Mucosa of stomach (tissue), 1 donor: ENCODE data around the gene NEGR1.

ENCODE experiments used
- H3K27me3 ChIP-seq: one replicate; pipeline ENCODE4 v1.7.0; 2013; ENCODE audit warnings: mild to moderate bottlenecking, low read length; ENCODE audit not compliant: control insufficient read depth, insufficient read depth
- H3K36me3 ChIP-seq: one replicate; pipeline ENCODE4 v1.7.0; 2013; ENCODE audit warnings: low read length; ENCODE audit not compliant: control insufficient read depth, insufficient read depth
- H3K4me1 ChIP-seq: one replicate; pipeline ENCODE4 v1.7.0; 2013; ENCODE audit warnings: mild to moderate bottlenecking, low read length; ENCODE audit not compliant: control insufficient read depth, insufficient read depth
- H3K4me3 ChIP-seq: one replicate; pipeline ENCODE4 v1.7.0; 2013; ENCODE audit warnings: low read length
- H3K9ac ChIP-seq: one replicate; pipeline ENCODE4 v1.7.0; 2013; ENCODE audit warnings: mild to moderate bottlenecking, low read length, moderate library complexity
- H3K9me3 ChIP-seq: one replicate; pipeline ENCODE4 v1.7.0; 2013; ENCODE audit warnings: mild to moderate bottlenecking, low read length, moderate library complexity; ENCODE audit not compliant: control insufficient read depth
- donor health status: Pancreatic carcinoma.

NEGR1 gene

DNA sequence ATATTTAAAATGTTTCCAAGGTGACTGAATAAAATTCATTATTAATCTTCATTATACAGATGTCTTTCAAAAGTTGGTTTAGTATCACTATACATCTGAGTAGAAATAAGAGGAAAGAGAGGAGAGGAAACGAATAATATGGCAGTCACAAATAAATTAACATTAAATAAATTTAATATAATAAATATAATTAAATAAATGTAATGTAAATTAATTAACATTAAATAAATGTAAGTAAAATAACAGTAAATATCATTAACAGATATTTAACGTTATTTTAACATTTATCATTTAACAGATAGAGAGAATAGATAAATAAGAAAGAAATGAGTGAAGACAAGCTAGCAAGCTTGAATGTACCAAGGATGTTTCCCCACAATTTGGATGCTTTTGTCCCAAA, 592.7 kb downstream of the NEGR1 start:
- no peaks in the 10 kb centered on the region for H3K36me3 ChIP-seq
- H3K9me3 ChIP-seq, result no peaks in the 10 kb centered on the region
- no peak overlapping the region for H3K4me3 ChIP-seq
- no peaks in the 10 kb centered on the region for H3K27me3 ChIP-seq
- H3K4me1 ChIP-seq, result no peaks in the 10 kb centered on the region
- H3K9ac ChIP-seq, result no peak overlapping the region

DNA sequence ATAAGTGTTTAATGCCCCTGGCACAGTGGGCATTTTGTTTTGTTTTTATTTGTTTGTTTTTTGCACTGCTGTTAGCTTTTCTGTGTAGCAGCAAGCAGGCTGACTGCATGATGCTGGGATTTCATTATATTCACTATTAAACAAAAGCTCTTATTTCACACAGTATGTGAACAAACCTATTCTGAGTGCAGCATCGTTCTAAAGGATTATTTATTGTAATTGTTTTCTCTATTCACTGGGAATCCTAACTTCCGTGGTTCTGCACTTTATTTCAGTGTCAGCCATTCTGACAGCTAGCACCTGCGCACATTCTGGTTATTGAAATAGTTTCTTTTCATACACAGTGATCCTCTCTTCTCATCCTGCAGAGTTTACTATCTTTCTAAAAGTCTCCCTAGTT, 595.0 kb downstream of the NEGR1 start:
- Histone ChIP-seq H3K36me3 (no peaks in the 10 kb centered on the region), H3K9me3 (no peaks in the 10 kb centered on the region), H3K4me3 (no peak overlapping the region), H3K4me1 (no peaks in the 10 kb centered on the region), H3K9ac (no peak overlapping the region), H3K27me3 (no peaks in the 10 kb centered on the region)

DNA sequence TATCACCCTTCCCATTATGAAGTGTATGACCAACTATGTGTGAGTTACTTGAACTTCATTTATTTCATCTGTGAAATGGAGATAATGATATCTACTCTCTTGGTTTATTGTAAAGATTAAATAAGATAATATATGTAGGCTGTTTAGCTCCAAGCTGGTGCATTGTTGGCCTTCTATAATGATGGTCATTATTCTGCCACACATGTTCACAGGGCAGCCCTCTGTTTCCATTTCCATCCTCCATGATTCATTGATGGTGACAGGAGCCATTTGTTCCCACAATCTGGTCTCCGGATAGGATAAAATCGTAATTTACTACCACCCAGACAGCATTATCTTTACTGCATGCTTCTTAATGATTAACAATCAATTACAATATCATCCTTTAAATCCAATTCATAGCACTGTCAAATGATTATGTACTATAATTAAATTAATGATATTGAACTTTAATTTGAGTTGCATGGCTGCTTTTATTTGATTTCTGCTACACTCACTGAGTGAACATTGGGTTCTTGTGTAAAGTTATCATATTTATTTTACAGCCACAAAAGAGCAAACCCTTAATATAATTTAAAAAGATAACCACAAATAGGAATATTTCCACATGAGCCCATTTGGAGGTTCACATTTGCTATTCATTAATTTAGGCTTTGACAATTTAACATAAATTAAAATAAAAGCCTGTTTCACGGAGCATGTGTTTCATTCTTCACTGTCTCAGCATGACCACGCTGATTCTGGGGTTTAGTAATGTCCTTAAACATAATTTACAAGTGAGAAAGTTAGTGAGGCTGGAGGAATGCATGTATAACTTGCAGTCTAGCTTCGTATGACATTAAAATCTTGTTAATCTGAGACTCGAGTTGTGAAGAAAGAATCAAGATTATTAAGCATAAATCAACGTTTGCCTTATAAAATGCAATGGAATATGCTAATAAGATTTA, 605.1 kb downstream of the NEGR1 start:
- Histone ChIP-seq H3K4me1 (no peaks in the 10 kb centered on the region), H3K36me3 (no peaks in the 10 kb centered on the region), H3K9ac (no peak overlapping the region), H3K27me3 (no peaks in the 10 kb centered on the region), H3K9me3 (no peaks in the 10 kb centered on the region), H3K4me3 (no peak overlapping the region)

DNA sequence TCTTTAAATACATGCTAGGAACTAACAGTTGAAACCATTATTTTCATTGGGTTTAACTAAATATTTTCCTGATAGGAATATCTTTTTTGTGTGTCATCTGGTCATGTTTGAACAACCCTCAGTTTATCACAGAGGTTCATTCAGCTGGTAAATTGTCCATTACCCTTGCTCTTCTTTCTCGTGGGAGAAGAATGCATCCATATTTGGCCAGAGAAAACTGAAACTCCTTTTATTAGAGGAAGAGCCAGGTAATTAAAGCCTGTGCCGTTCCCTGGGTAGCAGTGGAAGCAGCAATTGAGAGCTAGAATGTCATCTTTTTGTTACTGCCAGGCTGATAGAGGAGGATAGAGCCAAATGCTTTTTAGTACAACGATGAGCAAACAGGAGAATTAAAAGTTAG, 614.3 kb downstream of the NEGR1 start:
- Histone ChIP-seq H3K36me3 (no peaks in the 10 kb centered on the region), H3K9ac (no peak overlapping the region), H3K9me3 (no peaks in the 10 kb centered on the region), H3K4me3 (no peak overlapping the region), H3K4me1 (no peaks in the 10 kb centered on the region), H3K27me3 (no peaks in the 10 kb centered on the region)

DNA sequence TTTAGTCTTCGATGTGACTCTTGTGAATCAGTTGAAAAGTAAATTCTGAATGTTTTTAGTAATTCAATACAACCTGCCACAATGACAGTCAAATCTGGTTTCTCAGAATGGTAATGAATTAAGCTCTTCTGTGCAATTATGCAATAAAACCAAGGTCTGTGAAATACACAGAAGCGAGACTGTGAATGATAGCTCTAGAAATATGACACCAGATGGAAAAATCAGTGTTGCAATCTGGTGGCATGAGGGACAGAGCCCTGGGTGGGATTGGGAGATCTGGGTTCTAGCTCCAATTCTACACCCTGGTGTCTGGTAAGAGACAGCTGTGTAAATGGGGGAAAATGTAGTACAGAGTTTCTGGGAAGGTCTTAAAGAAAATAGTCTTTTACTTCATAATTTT, 615.1 kb downstream of the NEGR1 start:
- no peaks in the 10 kb centered on the region for H3K27me3 ChIP-seq
- H3K4me3 ChIP-seq, result no peak overlapping the region
- H3K36me3 ChIP-seq, result no peaks in the 10 kb centered on the region
- H3K4me1 ChIP-seq, result no peaks in the 10 kb centered on the region
- H3K9ac ChIP-seq, result no peak overlapping the region
- no peaks in the 10 kb centered on the region for H3K9me3 ChIP-seq

DNA sequence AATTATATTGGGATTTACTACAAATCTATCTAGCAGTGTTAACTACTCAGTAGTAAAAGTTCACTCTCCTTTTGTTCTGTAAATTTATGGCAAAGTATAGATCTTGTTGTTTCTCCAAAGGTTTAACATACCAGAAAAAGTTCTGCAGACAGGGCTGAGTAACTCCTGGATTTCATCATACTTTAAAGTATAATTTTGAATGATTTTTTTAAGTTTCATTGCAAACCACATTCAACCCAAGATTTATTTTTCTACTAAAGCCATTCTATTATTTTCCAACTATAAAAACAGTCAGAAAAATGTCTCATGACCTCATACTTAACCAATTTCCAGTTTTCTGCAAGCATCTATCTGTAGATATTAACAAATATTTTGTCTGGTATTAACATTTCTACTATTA, 615.7 kb downstream of the NEGR1 start:
- no peaks in the 10 kb centered on the region for H3K9me3 ChIP-seq
- H3K36me3 ChIP-seq, result no peaks in the 10 kb centered on the region
- H3K27me3 ChIP-seq, result no peaks in the 10 kb centered on the region
- H3K9ac ChIP-seq, result no peak overlapping the region
- no peak overlapping the region for H3K4me3 ChIP-seq
- no peaks in the 10 kb centered on the region for H3K4me1 ChIP-seq

DNA sequence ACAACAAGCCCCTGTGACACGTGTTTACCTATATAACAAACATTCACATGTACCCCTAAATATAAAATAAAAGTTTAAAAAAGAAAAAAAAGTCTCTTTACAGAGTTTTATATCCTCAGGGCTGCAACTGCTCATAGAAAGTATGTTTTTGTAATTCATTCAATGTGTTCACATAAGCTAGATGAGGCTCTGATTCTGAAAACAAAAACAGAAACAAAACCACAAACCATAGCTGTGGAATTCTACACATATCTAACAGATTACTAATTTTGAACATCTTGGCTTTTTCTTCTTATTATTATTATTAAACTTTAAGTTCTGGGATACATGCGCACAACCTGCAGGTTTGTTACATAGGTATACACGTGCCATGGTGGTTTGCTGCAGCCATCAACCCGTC, 621.9 kb downstream of the NEGR1 start:
- Histone ChIP-seq H3K4me1 (no peaks in the 10 kb centered on the region), H3K36me3 (no peaks in the 10 kb centered on the region), H3K9ac (no peak overlapping the region), H3K4me3 (no peak overlapping the region), H3K27me3 (no peaks in the 10 kb centered on the region), H3K9me3 (no peaks in the 10 kb centered on the region)

DNA sequence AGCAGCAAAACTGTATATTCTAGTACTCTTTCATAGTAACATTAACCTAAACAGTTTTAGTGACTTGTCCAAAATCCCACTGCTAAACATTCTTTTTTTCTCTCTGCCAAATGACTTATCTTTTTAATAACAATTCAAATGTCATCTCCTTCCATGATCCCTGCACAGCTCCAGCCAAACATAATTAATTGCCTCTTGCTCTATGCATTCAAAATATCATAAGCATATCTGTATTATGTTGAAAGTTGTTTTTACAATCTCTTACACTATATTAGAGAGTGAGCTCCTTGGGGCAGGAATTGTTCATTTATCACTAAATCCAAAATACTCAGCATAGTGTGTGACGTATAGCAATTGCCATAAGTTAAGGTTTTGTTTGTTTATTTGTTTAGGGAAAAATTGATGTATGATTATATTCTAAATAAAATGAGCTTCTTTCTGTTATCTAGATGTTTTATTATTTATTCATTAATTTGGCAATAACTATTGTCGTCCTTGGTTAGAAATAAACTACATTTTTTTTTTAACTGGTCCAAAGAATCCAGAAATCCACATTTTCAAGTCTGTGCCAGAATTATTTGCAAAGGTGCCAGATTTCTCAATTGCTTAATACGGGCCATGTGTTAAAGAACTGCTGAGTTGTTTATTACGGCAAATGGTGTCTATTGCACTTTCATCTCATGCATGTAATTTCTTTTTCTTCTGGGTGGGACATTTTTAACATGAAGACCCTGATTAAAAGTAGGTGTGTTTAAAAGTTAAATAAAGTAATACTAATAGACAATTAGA, 624.3 kb downstream of the NEGR1 start:
- Histone ChIP-seq H3K4me3 (no peak overlapping the region), H3K36me3 (no peaks in the 10 kb centered on the region), H3K27me3 (no peaks in the 10 kb centered on the region), H3K9ac (no peak overlapping the region), H3K4me1 (no peaks in the 10 kb centered on the region), H3K9me3 (no peaks in the 10 kb centered on the region)

DNA sequence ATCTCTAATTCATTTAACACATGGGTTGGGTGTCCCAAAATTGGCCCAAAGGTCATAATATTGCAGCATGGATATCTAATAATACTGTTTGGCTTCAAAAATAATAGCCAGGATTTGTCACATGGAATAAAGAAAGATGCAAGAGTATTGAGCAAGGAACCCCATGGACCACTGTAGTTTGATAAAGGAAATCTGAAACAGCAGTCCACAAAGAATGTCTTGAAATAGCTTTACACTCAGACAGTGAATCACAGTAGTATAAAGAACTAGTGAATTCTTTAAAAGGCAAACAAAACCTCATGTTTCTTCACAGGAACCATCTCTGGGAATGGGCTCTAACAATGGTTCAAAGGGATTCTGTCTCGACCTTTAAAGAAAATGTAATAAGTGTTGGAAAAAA, 625.4 kb downstream of the NEGR1 start:
- H3K4me3 ChIP-seq, result no peak overlapping the region
- no peaks in the 10 kb centered on the region for H3K9me3 ChIP-seq

DNA sequence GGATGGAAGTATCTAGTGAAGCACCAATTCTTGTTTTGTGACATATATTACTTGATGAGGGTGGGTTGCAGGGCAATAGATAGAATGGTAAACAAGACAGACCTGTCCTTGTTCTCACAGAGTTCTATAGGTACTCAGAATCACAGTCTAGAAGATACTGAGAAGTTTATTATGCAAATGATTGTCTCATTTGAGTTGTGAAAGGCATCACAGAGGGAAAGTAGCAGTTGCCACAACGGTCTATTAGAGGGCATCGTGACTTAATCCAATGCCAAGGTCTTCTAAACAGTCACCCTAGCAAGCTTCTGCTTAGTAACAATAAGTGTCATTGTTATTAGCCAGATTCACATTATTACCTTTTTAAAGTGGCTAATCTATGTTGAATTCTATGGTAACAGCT, 626.7 kb downstream of the NEGR1 start:
- H3K4me3 ChIP-seq, result no peak overlapping the region
- no peaks in the 10 kb centered on the region for H3K36me3 ChIP-seq
- H3K27me3 ChIP-seq, result no peaks in the 10 kb centered on the region
- no peaks in the 10 kb centered on the region for H3K9me3 ChIP-seq
- no peak overlapping the region for H3K9ac ChIP-seq
- no peaks in the 10 kb centered on the region for H3K4me1 ChIP-seq

More for the DNA sequence above, 625.4 kb downstream of the NEGR1 start:
- Histone ChIP-seq H3K9ac (no peak overlapping the region), H3K4me1 (no peaks in the 10 kb centered on the region), H3K27me3 (no peaks in the 10 kb centered on the region), H3K36me3 (no peaks in the 10 kb centered on the region)

DNA sequence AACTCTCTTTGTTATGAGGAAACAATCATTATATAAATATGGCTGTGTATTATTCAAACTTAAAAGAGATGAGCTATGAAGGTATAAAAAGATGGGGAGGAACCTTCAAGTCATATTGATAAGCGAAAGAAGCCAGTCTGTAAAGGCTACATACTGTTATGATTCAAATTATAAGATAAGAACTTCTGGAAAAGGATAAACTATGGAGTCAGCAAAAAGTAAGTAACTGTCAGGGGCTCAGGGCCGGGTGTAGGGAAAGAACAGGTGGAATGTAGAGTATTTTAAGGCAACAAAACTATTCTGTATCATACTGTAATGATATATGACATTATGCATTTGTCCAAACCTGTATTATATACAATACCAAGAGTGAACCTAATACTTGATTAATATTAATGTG, 628.4 kb downstream of the NEGR1 start:
- H3K27me3 ChIP-seq, result no peaks in the 10 kb centered on the region
- no peaks in the 10 kb centered on the region for H3K36me3 ChIP-seq
- no peaks in the 10 kb centered on the region for H3K9me3 ChIP-seq
- no peak overlapping the region for H3K4me3 ChIP-seq
- no peak overlapping the region for H3K9ac ChIP-seq
- no peaks in the 10 kb centered on the region for H3K4me1 ChIP-seq

DNA sequence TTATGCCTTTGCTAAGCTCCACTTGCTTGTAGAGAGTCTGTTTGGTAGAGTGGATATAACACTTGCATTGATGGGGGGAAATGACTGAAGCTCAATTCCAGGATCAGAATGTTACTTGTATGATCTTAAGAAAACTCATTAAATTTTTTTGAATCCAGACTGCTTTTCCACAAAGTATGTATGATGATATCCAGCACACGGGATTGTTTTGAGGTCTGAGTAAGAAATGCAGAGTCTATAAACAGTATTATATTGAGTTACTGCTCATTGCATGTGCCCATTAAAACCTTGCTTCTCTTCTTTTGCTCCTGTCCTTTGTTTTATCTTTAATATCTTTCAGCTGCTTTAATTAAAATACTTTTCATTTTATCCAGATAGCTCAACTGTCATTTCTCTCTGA, 631.1 kb downstream of the NEGR1 start:
- Histone ChIP-seq H3K4me3 (no peak overlapping the region), H3K4me1 (no peaks in the 10 kb centered on the region), H3K27me3 (no peaks in the 10 kb centered on the region), H3K36me3 (no peaks in the 10 kb centered on the region), H3K9me3 (no peaks in the 10 kb centered on the region), H3K9ac (no peak overlapping the region)
